WTC11 (cell line): ENCODE data around the gene ROBO2. TPM values are rescaled to one million over a fixed set of nuclear protein-coding genes. Genes with fewer than 3 reads are reported as not detected.

Source experiments
- ATAC-seq: fragments of 200-7000 bp; cut with Tn5 transposase; 2 replicates; pipeline ENCODE4 v1.10.0; 2021; ENCODE audit warnings: mild to moderate bottlenecking, moderate library complexity
- CTCF ChIA-PET: fragments of 300-600 bp; sonication (Branson Sonifier 250); formaldehyde crosslinking; loops from one replicate; lab custom pipeline; 2021; ENCODE audit warnings: antibody characterized with exemption; lab: Charles Lee
- POLR2A ChIA-PET: fragments of 350-600 bp; sonication (Branson Sonifier 250); formaldehyde crosslinking; loops from one replicate; lab custom pipeline; 2021; ENCODE audit warnings: antibody characterized with exemption; lab: Charles Lee
- DNase-seq: peaks from one replicate; pipeline ENCODE4 v3.0.0; 2021; ENCODE audit warnings: low spot score
- H3K27ac Mint-ChIP-seq: 2 replicates; pipeline ENCODE4 v1.8.0; 2021; ENCODE audit warnings: mixed read lengths
- H3K27me3 Mint-ChIP-seq: 2 replicates; pipeline ENCODE4 v1.8.0; 2021; ENCODE audit warnings: low read depth, mild to moderate bottlenecking, moderate library complexity, mixed read lengths
- H3K36me3 Mint-ChIP-seq: 2 replicates; pipeline ENCODE4 v1.8.0; 2021; ENCODE audit warnings: mixed read lengths
- H3K4me1 Mint-ChIP-seq: 2 replicates; pipeline ENCODE4 v1.8.0; 2022; ENCODE audit warnings: mixed read lengths
- H3K4me3 Mint-ChIP-seq: 2 replicates; pipeline ENCODE4 v1.8.0; 2021; ENCODE audit warnings: mild to moderate bottlenecking, moderate library complexity, mixed read lengths
- H3K9me3 Mint-ChIP-seq: 2 replicates; pipeline ENCODE4 v1.8.0; 2021; ENCODE audit warnings: mixed read lengths
- CREB1 ChIP-seq: sonication (generic); formaldehyde crosslinking; IDR thresholded peaks from 2 replicates; pipeline ENCODE4 v1.8.0; 2023; ENCODE audit warnings: mild to moderate bottlenecking, missing genetic modification reagents
- FOXP1 ChIP-seq: sonication (generic); formaldehyde crosslinking; IDR thresholded peaks from 2 replicates; pipeline ENCODE4 v1.8.0; 2022; ENCODE audit warnings: missing genetic modification reagents, mild to moderate bottlenecking, moderate library complexity, borderline replicate concordance
- GRHL2 ChIP-seq: fragments of 250-450 bp; sonication (Bioruptor Pico); IDR thresholded peaks from 2 replicates; pipeline ENCODE4 v1.8.0; 2022; ENCODE audit warnings: mild to moderate bottlenecking, moderate library complexity; ENCODE audit not compliant: insufficient replicate concordance, severe bottlenecking
- JAZF1 ChIP-seq: fragments of 250-450 bp; sonication (Bioruptor Pico); IDR thresholded peaks from 2 replicates; pipeline ENCODE4 v1.9.0; 2021; ENCODE audit warnings: moderate library complexity, mild to moderate bottlenecking, inconsistent platforms
- TCF7 ChIP-seq: sonication (generic); formaldehyde crosslinking; IDR thresholded peaks from 2 replicates; pipeline ENCODE4 v1.8.0; 2022; ENCODE audit warnings: mild to moderate bottlenecking, low read depth, missing genetic modification reagents, moderate library complexity
- TEAD1 ChIP-seq: sonication (generic); formaldehyde crosslinking; IDR thresholded peaks from 2 replicates; pipeline ENCODE4 v1.8.0; 2022; ENCODE audit warnings: mild to moderate bottlenecking, missing genetic modification reagents
- ZNF317 ChIP-seq: sonication (generic); formaldehyde crosslinking; IDR thresholded peaks from 2 replicates; pipeline ENCODE4 v1.8.1; 2023; ENCODE audit warnings: low read depth, mild to moderate bottlenecking, moderate library complexity, missing genetic modification reagents, borderline replicate concordance
- ZNF396 ChIP-seq: fragments of 250-450 bp; sonication (Bioruptor Pico); IDR thresholded peaks from 2 replicates; pipeline ENCODE4 v1.8.0; 2021; ENCODE audit warnings: mild to moderate bottlenecking, moderate library complexity, borderline replicate concordance
- total RNA-seq: library from RNA; stranded (reverse); gene quantifications from 3 replicates; pipeline ENCODE4 v1.2.3, GENCODE V29; 2021
- TF ChIP-seq, protein P1 (sequence below): sonication (generic); formaldehyde crosslinking; IDR thresholded peaks from 2 replicates; pipeline ENCODE4 v1.8.0; 2023; ENCODE audit warnings: mild to moderate bottlenecking, missing genetic modification reagents
- TF ChIP-seq, protein P2 (sequence below): sonication (generic); formaldehyde crosslinking; IDR thresholded peaks from 2 replicates; pipeline ENCODE4 v1.8.0; 2022; ENCODE audit warnings: mild to moderate bottlenecking, missing genetic modification reagents
- TF ChIP-seq, protein P3 (sequence below): sonication (generic); formaldehyde crosslinking; IDR thresholded peaks from 2 replicates; pipeline ENCODE4 v1.8.0; 2022; ENCODE audit warnings: mild to moderate bottlenecking, missing genetic modification reagents
- TF ChIP-seq, protein P4 (sequence below): fragments of 250-450 bp; sonication (Bioruptor Pico); IDR thresholded peaks from 2 replicates; pipeline ENCODE4 v2.1.2; 2022; ENCODE audit warnings: mild to moderate bottlenecking, moderate library complexity
- TF ChIP-seq, protein P5 (sequence below): sonication (generic); formaldehyde crosslinking; IDR thresholded peaks from 2 replicates; pipeline ENCODE4 v1.8.1; 2022; ENCODE audit warnings: low read depth, missing genetic modification reagents, borderline replicate concordance
- TF ChIP-seq, protein P6 (sequence below): sonication (generic); formaldehyde crosslinking; IDR thresholded peaks from 2 replicates; pipeline ENCODE4 v1.8.0; 2023; ENCODE audit warnings: missing genetic modification reagents
- TF ChIP-seq, protein P7 (sequence below): sonication (generic); formaldehyde crosslinking; IDR thresholded peaks from 2 replicates; pipeline ENCODE4 v1.8.1; 2022; ENCODE audit warnings: mild to moderate bottlenecking, missing genetic modification reagents, moderate library complexity, borderline replicate concordance
- TF ChIP-seq, protein P8 (sequence below): fragments of 200-600 bp; IDR thresholded peaks from 2 replicates; pipeline ENCODE4 v1.8.0; 2022; ENCODE audit warnings: antibody characterized with exemption

The ROBO2 gene
- total RNA-seq, 1 experiment from 2014 or later, result 11.7 TPM

DNA sequence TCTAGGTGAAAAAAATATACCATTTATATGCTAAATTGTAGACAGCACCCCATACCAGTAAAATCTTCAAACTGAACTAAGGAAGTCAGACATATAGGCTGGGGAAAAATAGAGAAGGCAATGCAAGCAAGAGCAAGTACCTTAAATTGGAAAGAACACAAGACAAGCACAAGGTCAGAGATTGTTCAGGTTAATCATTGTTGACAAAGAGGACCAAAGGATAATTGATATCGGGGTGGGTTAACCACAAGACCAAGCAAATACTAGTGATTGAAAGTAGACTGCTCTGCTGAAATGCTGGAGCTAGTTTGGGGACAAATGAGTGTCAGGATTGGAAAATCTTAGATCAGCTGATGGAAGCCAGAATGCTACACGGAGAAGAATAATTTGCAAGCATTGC, 499.8 kb downstream of the ROBO2 start:
- POLR2A ChIA-PET, result no interaction called here
- Mint-ChIP-seq H3K4me1 (peaks cover 23% of the 10 kb centered on the region), H3K27me3 (no peaks in the 10 kb centered on the region), H3K27ac (peak overlapping the region; percentile 24; the same call in 1 of the 2 replicates), H3K4me3 (no peak overlapping the region), H3K36me3 (no peaks in the 10 kb centered on the region), H3K9me3 (peaks cover 6% of the 10 kb centered on the region)
- TF ChIP-seq GRHL2 (CRISPR knock-in tag), result no peak
- CTCF ChIA-PET, result no interaction called here
- ATAC-seq (no peak), DNase-seq (no peak)

DNA sequence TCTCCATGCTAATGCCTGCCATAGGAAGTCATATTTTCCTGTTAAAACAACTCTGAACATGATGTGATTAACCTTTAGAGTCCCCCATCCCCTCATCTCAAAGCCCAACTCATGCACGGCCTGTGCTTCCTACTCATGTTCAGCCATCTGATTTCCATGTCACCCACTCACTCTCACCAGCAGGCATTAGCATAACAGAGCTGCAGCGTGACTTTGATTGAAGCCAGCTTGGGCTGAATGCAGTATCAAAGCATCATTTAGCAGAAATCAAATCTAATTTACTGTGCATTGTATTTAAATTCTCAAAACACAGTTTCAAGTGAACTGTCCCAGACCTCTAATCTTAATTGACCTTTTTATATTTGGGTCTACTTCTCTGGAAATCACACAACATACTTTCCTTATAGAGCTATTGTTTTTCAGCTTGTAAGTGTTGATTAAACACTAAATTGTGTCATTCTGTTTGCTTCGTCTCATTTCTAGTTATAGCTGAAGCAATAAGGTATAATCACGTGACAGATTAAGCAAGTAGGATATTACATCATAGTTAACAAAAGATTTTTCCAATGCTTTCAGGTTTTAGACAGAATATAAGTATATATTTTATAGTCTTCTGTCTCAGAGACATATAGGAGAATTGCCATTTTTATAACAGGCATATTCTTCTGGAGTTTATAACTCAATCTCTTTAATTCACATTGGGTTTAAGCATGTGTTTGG, 501.5 kb downstream of the ROBO2 start:
- CTCF ChIA-PET, result interaction anchor here (0.8 kb wide), 1 partner anchor 145 kb away, joined by 3 read pairs; no protein-coding TSS in a partner anchor
- DNase-seq, result no peak
- H3K4me1 Mint-ChIP-seq, result peaks cover 18% of the 10 kb centered on the region
- H3K27me3 Mint-ChIP-seq, result no peaks in the 10 kb centered on the region
- TF ChIP-seq, protein P1, sequence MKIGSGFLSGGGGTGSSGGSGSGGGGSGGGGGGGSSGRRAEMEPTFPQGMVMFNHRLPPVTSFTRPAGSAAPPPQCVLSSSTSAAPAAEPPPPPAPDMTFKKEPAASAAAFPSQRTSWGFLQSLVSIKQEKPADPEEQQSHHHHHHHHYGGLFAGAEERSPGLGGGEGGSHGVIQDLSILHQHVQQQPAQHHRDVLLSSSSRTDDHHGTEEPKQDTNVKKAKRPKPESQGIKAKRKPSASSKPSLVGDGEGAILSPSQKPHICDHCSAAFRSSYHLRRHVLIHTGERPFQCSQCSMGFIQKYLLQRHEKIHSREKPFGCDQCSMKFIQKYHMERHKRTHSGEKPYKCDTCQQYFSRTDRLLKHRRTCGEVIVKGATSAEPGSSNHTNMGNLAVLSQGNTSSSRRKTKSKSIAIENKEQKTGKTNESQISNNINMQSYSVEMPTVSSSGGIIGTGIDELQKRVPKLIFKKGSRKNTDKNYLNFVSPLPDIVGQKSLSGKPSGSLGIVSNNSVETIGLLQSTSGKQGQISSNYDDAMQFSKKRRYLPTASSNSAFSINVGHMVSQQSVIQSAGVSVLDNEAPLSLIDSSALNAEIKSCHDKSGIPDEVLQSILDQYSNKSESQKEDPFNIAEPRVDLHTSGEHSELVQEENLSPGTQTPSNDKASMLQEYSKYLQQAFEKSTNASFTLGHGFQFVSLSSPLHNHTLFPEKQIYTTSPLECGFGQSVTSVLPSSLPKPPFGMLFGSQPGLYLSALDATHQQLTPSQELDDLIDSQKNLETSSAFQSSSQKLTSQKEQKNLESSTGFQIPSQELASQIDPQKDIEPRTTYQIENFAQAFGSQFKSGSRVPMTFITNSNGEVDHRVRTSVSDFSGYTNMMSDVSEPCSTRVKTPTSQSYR, result no peak
- TF ChIP-seq, protein P2, sequence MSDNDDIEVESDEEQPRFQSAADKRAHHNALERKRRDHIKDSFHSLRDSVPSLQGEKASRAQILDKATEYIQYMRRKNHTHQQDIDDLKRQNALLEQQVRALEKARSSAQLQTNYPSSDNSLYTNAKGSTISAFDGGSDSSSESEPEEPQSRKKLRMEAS (CRISPR knock-in tag), result no peak
- TF ChIP-seq TCF7 (CRISPR knock-in tag) (no peak), GRHL2 (CRISPR knock-in tag) (no peak), FOXP1 (CRISPR knock-in tag) (no peak), ZNF317 (CRISPR knock-in tag) (no peak), JAZF1 (CRISPR knock-in tag) (no peak)
- TF ChIP-seq, protein P3, sequence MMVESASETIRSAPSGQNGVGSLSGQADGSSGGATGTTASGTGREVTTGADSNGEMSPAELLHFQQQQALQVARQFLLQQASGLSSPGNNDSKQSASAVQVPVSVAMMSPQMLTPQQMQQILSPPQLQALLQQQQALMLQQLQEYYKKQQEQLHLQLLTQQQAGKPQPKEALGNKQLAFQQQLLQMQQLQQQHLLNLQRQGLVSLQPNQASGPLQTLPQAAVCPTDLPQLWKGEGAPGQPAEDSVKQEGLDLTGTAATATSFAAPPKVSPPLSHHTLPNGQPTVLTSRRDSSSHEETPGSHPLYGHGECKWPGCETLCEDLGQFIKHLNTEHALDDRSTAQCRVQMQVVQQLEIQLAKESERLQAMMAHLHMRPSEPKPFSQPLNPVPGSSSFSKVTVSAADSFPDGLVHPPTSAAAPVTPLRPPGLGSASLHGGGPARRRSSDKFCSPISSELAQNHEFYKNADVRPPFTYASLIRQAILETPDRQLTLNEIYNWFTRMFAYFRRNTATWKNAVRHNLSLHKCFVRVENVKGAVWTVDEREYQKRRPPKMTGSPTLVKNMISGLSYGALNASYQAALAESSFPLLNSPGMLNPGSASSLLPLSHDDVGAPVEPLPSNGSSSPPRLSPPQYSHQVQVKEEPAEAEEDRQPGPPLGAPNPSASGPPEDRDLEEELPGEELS (CRISPR knock-in tag), result no peak
- TF ChIP-seq, protein P4, sequence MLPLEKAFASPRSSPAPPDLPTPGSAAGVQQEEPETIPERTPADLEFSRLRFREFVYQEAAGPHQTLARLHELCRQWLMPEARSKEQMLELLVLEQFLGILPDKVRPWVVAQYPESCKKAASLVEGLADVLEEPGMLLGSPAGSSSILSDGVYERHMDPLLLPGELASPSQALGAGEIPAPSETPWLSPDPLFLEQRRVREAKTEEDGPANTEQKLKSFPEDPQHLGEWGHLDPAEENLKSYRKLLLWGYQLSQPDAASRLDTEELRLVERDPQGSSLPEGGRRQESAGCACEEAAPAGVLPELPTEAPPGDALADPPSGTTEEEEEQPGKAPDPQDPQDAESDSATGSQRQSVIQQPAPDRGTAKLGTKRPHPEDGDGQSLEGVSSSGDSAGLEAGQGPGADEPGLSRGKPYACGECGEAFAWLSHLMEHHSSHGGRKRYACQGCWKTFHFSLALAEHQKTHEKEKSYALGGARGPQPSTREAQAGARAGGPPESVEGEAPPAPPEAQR, result no peak
- TF ChIP-seq, all 79 proteins: peak for 0
- ATAC-seq, result peak; percentile 47; the same call in 1 of the 2 replicates
- H3K36me3 Mint-ChIP-seq, result no peaks in the 10 kb centered on the region
- POLR2A ChIA-PET, result no interaction called here
- H3K9me3 Mint-ChIP-seq, result peaks cover 6% of the 10 kb centered on the region
- no peak overlapping the region for H3K27ac Mint-ChIP-seq
- no peak overlapping the region for H3K4me3 Mint-ChIP-seq

DNA sequence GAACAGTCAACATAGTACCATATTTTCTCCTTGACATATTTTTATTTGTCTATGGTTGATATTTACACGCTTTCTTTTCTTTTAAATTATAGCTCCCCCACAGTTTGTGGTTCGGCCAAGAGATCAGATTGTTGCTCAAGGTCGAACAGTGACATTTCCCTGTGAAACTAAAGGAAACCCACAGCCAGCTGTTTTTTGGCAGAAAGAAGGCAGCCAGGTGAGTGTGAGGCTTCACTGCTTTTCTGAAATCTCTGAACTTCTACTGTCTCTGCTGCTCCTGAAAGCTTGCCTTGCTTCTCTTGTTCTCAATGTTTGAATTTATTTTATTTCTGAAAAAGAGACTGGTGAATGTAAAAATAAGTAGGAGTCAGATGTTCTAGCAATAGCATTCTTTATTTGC, 506.3 kb downstream of the ROBO2 start:
- H3K27ac Mint-ChIP-seq, result no peak overlapping the region
- H3K27me3 Mint-ChIP-seq, result no peaks in the 10 kb centered on the region
- H3K4me3 Mint-ChIP-seq, result no peak overlapping the region
- H3K36me3 Mint-ChIP-seq, result no peaks in the 10 kb centered on the region
- peaks cover 3% of the 10 kb centered on the region for H3K4me1 Mint-ChIP-seq
- ATAC-seq, result no peak
- DNase-seq, result no peak
- no peaks in the 10 kb centered on the region for H3K9me3 Mint-ChIP-seq
- CTCF ChIA-PET, result no interaction called here
- POLR2A ChIA-PET, result no interaction called here
- TF ChIP-seq, protein P5, sequence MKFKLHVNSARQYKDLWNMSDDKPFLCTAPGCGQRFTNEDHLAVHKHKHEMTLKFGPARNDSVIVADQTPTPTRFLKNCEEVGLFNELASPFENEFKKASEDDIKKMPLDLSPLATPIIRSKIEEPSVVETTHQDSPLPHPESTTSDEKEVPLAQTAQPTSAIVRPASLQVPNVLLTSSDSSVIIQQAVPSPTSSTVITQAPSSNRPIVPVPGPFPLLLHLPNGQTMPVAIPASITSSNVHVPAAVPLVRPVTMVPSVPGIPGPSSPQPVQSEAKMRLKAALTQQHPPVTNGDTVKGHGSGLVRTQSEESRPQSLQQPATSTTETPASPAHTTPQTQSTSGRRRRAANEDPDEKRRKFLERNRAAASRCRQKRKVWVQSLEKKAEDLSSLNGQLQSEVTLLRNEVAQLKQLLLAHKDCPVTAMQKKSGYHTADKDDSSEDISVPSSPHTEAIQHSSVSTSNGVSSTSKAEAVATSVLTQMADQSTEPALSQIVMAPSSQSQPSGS (CRISPR knock-in tag), result no peak
- TF ChIP-seq, protein P6, sequence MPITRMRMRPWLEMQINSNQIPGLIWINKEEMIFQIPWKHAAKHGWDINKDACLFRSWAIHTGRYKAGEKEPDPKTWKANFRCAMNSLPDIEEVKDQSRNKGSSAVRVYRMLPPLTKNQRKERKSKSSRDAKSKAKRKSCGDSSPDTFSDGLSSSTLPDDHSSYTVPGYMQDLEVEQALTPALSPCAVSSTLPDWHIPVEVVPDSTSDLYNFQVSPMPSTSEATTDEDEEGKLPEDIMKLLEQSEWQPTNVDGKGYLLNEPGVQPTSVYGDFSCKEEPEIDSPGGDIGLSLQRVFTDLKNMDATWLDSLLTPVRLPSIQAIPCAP (CRISPR knock-in tag), result no peak
- TF ChIP-seq, protein P7, sequence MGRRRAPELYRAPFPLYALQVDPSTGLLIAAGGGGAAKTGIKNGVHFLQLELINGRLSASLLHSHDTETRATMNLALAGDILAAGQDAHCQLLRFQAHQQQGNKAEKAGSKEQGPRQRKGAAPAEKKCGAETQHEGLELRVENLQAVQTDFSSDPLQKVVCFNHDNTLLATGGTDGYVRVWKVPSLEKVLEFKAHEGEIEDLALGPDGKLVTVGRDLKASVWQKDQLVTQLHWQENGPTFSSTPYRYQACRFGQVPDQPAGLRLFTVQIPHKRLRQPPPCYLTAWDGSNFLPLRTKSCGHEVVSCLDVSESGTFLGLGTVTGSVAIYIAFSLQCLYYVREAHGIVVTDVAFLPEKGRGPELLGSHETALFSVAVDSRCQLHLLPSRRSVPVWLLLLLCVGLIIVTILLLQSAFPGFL (CRISPR knock-in tag), result no peak
- TF ChIP-seq CREB1 (CRISPR knock-in tag), result no peak
- no peak for TF ChIP-seq TEAD1 (CRISPR knock-in tag)
- no peak for TF ChIP-seq ZNF396 (CRISPR knock-in tag)
- TF ChIP-seq, protein P8, sequence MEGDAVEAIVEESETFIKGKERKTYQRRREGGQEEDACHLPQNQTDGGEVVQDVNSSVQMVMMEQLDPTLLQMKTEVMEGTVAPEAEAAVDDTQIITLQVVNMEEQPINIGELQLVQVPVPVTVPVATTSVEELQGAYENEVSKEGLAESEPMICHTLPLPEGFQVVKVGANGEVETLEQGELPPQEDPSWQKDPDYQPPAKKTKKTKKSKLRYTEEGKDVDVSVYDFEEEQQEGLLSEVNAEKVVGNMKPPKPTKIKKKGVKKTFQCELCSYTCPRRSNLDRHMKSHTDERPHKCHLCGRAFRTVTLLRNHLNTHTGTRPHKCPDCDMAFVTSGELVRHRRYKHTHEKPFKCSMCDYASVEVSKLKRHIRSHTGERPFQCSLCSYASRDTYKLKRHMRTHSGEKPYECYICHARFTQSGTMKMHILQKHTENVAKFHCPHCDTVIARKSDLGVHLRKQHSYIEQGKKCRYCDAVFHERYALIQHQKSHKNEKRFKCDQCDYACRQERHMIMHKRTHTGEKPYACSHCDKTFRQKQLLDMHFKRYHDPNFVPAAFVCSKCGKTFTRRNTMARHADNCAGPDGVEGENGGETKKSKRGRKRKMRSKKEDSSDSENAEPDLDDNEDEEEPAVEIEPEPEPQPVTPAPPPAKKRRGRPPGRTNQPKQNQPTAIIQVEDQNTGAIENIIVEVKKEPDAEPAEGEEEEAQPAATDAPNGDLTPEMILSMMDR, result no peak
